Measurements from ENCODE around the gene RNF32. TPM values are rescaled to one million over a fixed set of nuclear protein-coding genes. Genes with fewer than 3 reads are reported as not detected.

Gene RNF32
- total and polyA plus RNA-seq, 2 of the 13 experiments (the other 11 are each of a cell fraction or from before 2014, with no cell fraction given), result not detected

- TF ChIP-seq FUBP1 (CRISPR knock-in tag; IDR thresholded peaks at IDR 0.05; ENCODE audit: borderline replicate concordance) (no peak), MTA3 (CRISPR knock-in tag; IDR thresholded peaks at IDR 0.05) (no peak), BCL6 (CRISPR knock-in tag; IDR thresholded peaks at IDR 0.05) (no peak), SIX4 (CRISPR knock-in tag; IDR thresholded peaks at IDR 0.05) (no peak), ZFP37 (CRISPR knock-in tag; IDR thresholded peaks at IDR 0.05; ENCODE audit: borderline replicate concordance) (no peak), ZNF800 (CRISPR knock-in tag; IDR thresholded peaks at IDR 0.05) (no peak), MAX (IDR thresholded peaks at IDR 0.05) (no peak), CBX1 (IDR thresholded peaks at IDR 0.05; ENCODE audit: low read depth) (no peak), ZBTB46 (CRISPR knock-in tag; IDR thresholded peaks at IDR 0.05; ENCODE audit: borderline replicate concordance) (no peak)
Observed at GRCh38 chr7:156607332-156608172, 33.0 kb upstream of the RNF32 start (continued).

All from HepG2 (cell line).